ENCODE measurements around the gene SOSTDC1.

The SOSTDC1 gene

DNA sequence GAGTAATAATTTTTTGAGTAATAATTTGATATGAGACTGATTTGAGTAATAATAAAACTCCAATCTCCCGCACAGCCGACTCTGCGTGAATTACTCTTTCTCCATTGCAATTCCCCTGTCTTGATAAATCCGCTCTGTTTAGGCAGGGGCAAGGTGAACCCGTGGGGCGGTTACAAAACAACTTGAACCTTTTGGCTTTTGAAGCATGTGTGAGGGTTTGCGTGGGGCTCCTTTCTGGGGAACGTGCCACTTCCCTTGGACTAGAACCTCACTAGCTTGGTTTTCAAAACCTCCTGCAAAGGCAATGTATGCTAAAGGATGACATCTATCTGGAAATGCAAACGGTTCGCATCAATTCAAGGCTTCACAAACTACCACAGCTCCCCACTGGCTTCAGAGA is 45.7 kb downstream of the SOSTDC1 start:
- no peak for DNase-seq (ENCODE audit: low read depth)

DNA sequence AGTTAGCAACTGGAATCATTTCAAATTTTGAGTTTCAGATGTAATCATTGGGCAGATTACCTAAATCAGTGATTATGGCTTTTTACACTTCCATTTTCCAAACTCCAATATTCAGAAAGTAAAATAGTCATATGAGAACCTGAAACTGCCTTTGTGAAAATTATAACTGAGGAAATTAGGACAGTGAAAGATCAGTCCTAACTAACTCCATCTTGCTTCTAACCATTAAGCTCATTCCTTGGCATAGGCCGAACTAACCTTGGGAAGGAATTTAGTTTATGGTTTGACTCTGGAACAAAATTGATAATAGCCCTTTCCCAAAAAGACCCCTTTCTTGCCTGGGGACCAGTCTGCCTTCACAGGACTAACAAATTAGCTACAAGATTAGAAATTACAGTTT is 46.4 kb downstream of the SOSTDC1 start:
- no peak for DNase-seq (ENCODE audit: low read depth)

DNA sequence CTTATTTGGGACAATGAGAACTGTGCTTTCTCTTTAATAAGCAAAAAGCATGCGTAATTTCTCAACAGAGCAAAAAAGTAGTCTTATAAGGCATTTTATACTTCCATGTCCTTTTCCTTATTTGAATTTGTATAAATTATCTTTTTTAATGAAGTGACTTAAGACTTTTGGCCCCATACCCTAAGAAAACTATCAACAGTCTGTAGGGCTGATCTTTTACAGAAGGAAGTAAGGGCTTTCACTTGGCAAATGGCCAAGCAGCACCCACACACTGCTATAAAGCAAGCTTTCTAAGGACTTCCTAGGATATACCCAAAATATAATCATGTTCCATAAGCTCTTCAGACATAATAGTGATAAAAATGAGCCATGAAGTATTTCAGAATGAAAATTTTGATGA is 47.6 kb downstream of the SOSTDC1 start:
- DNase-seq (ENCODE audit: low read depth) = no peak

DNA sequence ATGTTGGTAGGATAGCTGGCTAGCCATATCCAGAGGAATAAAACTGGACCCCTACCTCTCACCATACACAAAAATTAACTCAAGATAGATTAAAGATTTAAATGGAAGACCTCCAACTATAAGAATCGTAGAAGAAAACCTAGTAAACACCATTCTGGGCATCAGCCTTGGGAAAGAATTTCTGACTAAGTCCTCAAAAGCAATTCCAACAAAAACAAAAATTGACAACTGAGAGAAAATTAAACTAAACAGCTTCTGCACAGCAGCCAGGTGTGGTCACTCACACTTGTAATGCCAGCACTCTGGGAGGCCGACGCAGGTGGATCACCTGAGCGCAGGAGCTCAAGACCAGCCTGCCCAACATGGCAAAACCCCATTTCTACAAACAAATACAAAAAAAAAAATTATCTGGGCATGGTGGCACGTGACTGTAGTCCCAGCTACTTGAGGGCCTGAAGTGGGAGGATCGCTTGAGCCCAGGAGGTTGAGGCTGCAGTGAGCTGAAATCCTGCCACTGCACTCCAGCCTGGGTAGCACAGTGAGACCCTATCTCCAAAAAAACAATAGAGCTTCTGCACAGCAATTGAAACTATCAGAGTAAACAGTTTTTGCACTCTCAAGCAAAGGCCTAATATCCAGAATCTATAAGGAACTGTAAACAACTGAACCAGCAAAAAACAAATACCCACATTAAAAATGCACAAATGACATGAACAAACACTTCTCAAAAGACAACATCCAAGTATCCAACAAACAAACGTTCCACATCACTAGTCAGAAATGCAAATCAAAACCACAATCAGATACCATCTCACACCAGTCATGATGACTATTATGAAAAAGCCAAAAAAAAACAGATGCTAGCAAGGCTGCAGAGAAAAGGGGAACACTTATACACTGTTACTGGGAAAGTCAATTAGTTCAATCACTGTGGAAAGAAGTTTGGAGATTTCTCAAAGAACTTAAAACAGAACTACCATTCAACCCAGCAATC is 49.0 kb downstream of the SOSTDC1 start:
- DNase-seq (ENCODE audit: low read depth) = peak; percentile 75

DNA sequence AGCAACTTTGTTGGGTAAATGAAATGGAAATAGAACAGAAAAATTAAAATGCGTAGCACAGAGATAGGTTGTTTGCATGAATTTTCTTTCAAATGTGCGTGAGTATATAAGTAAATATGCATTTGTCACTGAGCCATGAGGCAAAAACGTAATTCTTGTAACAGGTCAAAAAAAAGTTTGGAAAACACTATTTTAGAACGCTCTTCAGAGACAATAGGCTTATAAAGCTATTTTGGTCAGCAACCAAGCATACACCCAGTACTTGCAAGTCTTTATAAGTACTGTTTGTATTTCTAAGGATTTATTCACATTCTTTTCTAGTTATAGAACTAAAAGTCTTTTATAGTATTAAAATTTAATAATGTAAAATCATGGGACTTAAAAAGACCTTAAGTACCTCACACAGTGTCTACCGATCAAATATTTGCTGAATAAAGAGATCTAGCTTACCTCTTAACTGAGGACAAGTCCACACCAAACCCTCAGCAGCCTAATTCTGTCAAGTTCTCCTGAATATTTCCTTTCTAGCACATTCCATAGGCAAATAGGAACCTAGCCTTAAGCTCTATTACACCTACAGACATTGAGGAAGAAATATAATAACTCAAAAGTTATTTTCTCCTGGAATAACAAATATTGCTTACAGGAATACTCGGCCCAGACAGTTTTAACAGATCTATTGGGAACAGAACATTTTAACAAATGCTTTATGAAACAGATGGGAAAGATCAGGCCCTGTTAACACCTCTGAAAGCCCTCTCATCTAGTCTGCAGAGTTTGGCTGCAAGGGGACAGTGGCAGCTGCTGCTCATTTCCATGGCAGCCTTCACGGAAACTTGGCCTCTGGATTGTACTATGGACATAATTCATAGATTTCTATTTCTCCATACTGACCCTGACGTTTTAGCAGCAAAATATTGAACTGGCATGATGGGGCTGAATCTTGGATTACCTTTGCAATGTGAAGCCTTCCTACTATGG is 53.0 kb downstream of the SOSTDC1 start:
- no peak for DNase-seq (ENCODE audit: low read depth)
